Endometrial microvascular endothelial cells (primary cell): ENCODE measurements around the gene STK11. TPM values are rescaled to one million over a fixed set of nuclear protein-coding genes. Genes with fewer than 3 reads are reported as not detected.

ENCODE experiments used
- in situ Hi-C: cut with HindIII; loops from 2 replicates; pipeline ENCODE4 v1.10.0; 2017; ENCODE audit warnings: low sequenced_read_pairs, low pct_unique_long_range_greater_than_20kb; ENCODE audit errors: inconsistent ontology term
- total RNA-seq: library from RNA; depleted of rRNA; stranded (reverse); fragments of >200 nt; gene quantifications from one replicate; pipeline ENCODE4 v1.2.3, GENCODE V29; 2015; ENCODE audit errors: inconsistent ontology term

STK11 gene, protein sequence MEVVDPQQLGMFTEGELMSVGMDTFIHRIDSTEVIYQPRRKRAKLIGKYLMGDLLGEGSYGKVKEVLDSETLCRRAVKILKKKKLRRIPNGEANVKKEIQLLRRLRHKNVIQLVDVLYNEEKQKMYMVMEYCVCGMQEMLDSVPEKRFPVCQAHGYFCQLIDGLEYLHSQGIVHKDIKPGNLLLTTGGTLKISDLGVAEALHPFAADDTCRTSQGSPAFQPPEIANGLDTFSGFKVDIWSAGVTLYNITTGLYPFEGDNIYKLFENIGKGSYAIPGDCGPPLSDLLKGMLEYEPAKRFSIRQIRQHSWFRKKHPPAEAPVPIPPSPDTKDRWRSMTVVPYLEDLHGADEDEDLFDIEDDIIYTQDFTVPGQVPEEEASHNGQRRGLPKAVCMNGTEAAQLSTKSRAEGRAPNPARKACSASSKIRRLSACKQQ
- 67.1 TPM for total RNA-seq

DNA sequence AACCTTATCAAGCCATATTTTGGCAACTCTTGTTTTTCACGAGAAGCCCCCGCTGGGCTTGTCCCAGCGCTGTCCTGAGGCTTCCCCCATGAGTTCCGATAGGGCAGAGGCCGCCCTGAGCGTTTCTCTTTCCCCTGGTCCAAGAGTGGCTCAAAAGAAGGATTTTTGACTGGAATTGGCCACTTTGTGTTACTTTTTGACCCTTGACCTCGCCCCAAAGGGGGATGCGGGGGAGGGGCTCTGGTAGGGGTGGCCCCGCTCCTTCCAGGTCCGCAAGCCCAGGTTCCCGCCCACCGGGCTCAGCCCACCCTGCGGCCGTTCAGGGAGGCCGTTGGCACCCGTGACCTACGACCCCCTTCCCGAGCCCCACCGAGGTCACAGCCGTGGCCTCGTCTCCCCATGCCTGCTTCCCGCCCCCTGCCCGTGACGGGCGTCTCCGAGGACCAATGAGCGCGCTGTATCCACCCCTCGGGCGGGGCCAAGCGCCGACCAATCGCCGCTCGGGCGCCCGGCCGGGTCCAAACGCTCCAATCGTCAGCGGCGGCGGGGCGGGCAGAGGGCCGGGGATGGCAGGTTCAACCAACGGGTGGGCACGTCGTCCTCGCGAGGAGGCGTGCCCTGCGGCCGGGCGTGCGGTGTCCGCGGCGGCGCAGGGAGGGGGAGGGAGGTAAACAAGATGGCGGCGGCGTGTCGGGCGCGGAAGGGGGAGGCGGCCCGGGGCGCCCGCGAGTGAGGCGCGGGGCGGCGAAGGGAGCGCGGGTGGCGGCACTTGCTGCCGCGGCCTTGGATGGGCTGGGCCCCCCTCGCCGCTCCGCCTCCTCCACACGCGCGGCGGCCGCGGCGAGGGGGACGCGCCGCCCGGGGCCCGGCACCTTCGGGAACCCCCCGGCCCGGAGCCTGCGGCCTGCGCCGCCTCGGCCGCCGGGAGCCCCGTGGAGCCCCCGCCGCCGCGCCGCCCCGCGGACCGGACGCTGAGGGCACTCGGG lies at the start of gene STK11:
Gene STK11 (plus strand): TSS at position 665 of the 986 bp plus-strand sequence. CDS start 1,136 bp downstream, outside the sequence.
- in situ Hi-C loops, result no loop called here

DNA sequence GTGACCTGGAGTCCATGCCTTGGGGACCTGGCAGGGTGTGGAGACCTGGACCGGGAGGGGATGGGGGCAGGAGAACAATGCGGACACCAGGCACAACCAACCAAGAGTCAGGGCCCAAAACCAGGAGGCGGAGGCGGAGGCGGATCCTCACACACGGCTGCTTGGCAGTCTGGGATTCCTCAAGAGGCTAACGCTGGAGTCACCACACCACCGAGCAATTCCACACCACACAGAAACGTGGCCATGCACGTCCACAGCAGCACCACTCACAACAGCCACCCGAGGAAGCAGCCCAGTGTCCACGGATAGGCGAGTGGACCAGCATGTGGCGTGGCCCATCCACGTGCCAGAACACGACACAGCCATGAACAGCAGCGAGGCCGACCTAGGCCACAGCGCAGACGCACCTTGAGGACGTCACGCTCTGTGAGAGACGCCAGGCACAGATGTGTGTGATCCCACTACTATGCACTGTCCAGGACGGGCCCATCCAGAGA lies 49.2 kb upstream of the STK11 start:
- in situ Hi-C loops, result no loop called here

DNA sequence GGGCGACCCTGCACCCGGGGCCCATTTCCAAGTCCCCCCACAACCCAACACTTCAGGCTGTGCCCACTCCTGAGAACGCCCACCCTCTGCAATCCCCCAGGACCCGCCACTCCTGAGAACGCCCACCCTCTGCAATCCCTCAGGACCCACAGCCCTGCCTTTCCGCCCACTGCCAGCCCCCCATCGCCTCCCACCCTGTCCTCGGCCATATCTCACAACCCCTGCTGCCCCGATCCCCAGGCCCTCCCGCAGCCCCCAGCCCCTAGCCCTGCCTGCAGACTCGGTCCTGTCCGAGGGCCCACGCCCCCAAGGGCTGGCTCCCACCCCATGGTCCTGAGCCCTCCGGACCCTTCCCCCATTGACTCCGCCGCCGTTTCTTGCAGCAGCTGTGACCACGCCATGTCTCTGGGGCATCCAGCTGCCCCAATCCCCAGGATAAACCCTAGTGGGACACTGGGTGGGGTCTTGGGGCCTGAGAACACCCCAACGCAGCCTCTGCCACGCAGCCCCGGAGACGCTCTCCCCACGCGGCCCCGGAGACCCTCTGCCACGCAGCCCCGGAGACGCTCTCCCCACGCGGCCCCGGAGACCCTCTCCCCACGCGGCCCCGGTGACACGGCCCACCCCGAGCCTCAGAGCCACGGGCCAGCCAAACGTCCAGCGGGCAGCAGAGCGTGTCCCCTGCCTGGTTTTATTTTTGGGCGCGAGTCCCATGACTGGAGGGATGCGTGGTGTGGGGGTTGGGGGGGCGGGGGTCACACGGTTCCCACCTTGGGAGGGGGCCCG lies 48.6 kb upstream of the STK11 start:
- in situ Hi-C loops, result no loop called here

DNA sequence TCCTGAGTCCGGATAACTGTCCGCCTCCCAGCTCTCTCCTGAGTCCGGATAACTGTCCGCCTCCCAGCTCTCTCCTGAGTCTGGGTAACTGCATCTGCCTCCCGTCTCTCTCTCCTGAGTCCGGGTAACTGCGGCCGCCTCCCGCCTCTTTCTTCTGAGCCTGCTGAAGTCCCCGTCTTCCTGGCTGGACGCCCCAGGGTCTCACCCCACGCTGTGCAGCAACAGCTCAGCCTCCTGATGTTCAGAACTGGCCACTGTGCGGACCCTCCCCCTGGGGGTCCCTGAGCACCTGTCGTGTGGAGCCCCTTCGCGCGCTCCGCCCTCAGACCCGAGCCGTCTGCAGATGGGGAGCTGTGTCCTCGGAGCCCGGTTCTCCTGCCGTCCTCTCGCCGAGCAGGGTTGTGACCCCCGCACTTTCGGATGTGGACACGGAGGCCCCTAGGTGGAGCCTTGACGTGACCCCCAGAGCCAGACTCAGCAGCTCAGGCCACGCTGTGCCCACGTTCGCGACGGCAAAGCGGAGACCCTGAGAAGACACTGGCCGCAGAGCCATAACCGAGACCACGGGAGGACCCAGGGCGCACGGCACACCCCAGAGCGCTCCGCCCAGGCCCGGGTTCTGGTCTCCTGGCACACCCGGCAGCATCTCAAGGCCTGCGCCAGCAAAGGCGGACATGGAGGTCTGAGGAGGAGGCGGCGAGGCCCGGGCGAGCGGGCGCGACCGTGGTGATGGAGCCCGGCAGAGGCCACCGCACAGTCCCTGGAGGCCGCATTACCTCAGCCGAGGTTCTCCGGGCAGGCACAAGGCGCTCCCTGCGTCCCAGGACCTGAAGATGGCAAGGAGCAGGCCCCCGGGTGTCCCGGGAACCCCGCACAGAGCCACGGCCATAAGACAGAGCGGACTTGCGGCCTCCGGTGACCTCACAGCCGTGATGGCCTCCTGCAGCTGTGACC lies 47.4 kb upstream of the STK11 start:
- in situ Hi-C loops, result no loop called here

DNA sequence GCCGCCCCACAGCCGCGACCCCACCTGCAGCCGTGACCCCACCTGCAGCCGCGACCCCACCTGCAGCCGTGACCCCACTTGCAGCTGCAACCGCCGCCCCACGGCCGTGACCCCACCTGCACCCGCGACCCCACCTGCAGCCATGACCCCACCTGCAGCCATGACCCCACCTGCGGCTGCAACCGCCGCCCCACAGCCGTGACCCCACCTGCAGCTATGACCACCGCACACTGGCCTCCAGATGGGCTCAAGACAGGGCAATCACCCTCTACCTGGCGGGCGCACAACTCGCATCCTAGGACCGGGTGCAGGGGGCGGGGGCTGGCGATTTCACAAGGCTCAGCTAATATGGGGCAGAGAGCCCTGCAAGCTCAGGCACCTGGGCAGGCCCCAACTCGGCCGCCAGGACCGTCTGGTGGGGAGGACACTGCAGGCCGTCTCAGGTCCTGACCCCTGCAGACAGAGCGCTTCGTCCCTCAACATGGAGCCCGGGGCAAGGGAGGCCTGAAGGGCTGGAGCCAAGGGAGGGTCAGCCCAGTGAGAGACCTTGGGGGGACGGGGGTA lies 46.6 kb upstream of the STK11 start:
- in situ Hi-C loops, result no loop called here

DNA sequence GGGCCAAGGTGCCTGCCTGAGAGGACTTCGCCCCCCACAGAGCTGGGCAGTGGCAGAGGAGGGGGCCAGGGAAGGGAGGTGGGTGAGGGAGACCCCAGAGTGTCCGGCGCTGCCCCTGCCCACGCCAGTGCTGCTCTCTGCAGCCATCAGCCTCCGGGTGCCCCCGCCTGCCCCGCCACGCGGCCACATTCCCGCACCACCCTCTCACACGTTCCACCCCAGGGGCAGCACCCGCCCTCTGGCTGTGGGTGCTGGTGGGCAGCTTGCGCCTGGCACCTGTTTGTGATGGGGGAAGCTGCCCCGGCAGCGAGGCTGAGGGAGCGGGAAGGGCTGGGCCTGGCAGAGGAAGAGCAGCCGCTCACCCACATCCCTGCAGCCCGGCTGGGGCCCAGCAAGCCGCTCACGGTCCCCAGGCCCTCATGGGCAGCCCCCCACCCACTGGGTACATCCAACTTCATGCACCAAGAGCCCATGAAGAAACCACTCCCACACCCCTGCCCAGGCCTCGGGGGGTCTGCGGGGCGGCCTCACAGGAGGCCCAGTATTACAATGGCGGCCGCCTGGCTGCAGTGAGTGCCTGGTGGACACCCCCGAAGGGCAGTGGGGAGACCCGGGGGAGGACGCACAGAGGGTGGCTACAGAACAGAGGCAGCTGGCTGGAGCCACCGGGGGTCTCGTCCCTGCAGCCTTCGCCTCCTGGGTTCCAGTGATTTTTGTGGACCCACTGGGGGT lies 45.5 kb upstream of the STK11 start:
- in situ Hi-C loops, result no loop called here

DNA sequence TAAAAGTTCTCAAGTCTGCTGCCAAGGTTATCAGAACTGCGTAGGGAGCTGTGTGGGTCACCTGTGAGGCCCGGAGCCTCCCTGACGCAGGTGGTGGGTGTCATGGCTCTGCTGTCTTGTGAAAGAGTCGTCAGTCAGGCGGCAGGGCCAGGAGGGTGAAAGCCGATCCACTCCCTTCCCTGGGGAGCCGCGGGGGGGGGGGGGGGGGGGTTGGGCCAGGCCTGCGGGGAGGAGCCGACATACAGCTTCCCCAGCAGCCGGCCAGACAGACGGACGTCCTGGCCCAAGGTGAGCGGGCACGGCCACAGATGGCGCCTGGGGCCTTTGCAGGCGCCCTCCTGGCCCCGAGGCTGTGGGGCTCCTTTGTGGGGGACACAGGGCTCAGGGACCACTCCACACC lies 43.9 kb upstream of the STK11 start:
- in situ Hi-C loops, result no loop called here

DNA sequence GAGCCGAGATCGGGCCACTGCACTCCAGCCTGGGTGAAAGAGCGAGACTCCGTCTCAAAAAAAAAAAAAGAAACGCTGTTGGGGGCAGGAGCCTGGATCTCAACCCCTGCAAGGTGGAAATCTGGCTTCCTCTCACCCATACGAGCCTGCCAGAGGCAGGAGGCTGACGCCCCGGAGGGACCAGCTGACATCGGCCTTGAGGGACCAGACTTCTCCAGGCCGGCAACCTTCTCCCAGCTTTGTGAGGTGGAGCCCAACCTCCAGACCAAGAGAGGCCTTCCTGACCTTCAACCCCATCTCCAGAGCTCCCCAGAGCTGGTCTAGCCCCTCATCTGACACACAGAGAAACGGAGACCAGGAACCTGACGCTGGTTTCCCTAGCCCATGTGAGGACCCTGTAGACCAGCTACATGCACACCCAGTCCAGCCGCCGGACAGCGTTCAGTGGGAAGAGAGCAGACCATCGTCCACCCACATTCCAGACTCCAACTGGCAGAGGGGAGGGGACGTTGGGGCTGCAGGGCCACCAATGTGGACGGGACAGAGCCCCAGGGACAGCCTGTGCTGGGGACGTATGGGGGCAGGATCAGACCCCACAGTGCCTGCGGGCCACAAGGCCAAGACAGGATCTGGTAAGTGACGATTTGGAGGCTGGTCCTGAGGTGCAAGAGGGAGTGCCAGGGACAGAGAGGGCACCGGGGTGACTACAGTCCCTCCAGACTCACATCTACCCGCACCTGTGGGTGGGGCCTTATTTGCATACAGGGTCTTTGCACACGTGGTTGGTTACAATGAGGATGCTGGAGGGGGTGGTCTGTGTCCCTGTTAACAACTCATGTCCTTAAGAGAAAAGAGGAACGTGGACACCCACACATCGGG lies 42.9 kb upstream of the STK11 start:
- in situ Hi-C loops, result no loop called here

DNA sequence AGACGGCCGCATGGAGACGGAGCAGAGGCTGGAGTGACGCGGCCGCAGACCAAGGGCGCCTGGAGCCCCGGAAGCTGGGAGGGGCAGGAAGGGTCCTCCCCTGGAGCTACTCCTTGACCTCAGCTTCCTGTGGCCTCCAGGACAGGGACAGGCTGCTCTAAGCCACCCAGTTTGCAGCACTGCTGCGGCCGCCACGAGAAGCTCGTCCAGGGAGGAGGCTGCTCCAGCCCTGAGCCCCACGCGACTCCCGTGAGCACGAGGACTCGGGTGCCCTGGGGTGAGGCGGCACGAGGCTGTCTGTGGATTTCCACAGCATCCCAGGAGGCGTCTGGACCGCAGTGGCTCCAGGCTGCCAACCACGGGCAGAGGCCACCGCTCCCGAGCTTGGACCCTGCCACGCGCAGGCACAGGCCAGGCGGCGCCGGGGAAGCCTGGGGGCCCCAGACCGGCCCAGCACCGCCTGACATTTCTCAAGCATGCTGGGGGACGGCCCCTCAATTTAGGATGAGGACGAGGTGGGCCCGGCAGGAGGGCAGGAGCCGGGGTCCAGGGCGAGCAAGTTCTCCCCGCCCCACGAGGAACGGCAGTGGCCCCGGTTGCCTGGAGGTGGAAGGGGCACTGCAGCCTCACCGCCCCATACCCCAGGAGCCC lies 42.2 kb upstream of the STK11 start:
- in situ Hi-C loops, result no loop called here

DNA sequence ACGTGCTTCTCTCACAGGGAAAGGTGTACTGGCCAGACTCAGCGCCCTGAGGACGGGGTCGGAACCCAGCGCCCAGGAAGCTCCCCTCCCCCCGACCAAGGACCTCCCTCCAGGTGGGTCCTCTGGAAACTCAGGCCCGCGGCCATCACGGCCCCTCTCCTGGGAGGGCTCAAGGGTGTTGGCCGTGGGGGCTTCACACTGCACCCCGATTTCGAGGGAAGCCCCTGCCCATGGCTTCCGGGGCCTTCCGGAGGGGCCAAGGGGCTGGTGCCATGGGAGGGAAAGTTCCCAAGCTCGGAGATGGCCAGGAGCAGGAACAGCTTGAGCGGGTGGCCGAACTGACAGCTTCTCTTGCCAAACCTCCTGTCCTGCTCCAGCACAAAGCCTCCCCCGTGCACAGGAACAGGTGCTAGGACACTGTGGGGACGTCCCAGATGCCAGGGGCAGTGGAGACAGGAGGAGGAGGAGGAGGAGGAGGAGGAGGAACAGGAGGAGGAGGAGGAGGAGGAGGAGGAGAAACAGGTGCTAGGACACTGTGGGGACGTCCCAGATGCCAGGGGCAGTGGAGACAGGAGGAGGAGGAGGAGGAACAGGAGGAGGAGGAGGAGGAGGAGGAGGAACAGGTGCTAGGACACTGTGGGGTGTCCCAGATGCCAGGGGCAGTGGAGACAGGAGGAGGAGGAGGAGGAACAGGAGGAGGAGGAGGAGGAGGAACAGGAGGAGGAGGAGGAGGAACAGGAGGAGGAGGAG lies 41.5 kb upstream of the STK11 start:
- in situ Hi-C loops, result no loop called here

DNA sequence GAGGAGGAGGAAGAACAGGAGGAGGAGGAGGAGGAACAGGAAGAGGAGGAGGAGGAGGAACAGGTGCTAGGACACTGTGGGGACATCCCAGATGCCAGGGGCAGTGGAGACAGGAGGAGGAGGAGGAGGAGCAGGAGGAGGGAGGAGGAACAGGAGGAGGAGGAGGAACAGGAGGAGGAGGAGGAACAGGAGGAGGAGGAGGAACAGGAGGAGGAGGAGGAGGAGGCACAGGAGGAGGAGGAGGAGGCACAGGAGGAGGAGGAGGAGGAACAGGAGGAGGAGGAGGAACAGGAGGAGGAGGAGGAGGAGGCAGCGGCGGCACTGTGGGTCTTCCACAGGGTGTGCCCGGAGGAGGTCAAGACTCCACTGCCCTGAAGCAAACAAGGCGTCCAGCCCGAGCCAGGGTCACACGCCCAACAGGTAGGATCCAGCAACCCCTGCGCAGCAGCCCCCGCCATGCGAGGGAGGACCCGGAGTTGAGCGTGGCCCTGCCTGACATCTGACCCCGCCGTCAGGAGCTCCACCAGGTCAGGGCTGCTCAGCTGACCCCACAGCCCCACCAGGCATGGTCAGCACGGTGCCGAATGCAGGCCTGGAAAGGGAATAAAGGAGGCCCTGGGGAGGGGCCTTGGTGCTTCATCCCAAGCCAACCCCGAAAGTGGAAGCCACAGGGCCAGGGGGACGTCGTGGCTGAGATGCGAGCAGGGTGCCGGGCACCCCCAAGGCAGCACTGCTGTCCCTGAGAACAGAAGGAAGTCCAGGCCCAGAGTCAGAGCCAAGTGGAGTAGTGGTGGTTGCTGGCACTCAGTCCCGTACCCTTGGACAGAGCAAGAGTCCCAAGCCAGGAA lies 40.7 kb upstream of the STK11 start:
- in situ Hi-C loops, result no loop called here

DNA sequence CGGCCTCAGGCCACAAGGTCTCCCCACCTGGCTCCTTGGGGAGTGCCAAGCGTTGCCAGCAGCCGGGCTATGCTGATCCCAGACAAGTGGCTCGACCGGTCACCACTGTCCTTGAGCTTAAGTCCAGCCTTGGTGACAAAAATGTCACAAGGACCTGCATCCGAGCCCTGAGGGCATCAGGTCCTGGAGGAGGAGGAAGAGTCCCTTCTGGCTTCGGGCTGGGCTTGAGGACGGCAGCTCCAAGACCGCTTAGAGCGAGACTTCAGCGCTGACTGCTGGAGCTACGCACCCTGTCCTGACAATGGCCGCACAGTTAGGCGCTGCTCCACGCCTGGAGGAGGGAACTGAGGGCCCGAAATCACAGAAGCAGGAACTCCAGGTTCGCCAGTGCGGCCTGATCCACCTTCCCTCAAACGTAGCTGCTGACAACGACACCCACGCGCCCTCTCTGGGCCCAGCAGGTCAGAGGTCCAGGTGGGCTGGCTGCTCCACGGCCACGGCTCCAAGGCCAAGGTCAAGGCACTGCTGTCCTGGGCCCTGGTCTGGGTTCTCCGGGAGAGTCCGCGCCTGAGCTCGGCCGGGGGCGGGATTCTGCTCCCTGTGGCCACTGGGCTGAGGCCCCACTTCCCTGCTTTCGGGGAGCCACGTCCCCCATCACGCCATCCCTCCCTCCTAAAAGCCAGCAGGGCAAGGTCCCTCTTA lies 38.6 kb upstream of the STK11 start:
- in situ Hi-C loops, result no loop called here
